ENCODE results near the gene PPFIA1.

- TF ChIP-seq EZH2 (IDR thresholded peaks at IDR 0.05; ENCODE audit: low read length, missing control alignments) (no peak), CTCF (conservative IDR thresholded peaks at IDR 0.05 in 1 of 2, IDR thresholded peaks at IDR 0.05 in 1 of 2; ENCODE audit: low read depth in 1 of 2, low read length in 2 of 2) (no peak)
Measured at GRCh38 chr11:70303070-70303469, 32.6 kb downstream of the PPFIA1 start.
